Suprapubic skin (tissue), 4 donors: ENCODE results near the gene CAPN8.

Experiments
- CTCF ChIP-seq, 2 donors: fragments of 200-600 bp in 1 of 2; fragments of 450-650 bp in 1 of 2; sonication (generic) in 1 of 2; IDR thresholded peaks; one replicate each; pipeline ENCODE4 v1.5.1; 2016 to 2019; ENCODE audit warnings: antibody characterized with exemption in 2 of 2, mild to moderate bottlenecking in 1 of 2, moderate library complexity in 1 of 2
- POLR2A ChIP-seq, 2 donors: fragments of 450-650 bp; IDR thresholded peaks; one replicate each; pipeline ENCODE4 v1.6.1; 2017; ENCODE audit warnings: antibody characterized with exemption in 2 of 2, mild to moderate bottlenecking in 2 of 2, moderate library complexity in 2 of 2
- POLR2AphosphoS5 ChIP-seq, 3 donors: sonication (generic); formaldehyde crosslinking; IDR thresholded peaks; one replicate each; pipeline ENCODE4 v1.6.1; 2017; ENCODE audit warnings: antibody characterized with exemption in 3 of 3

- TF ChIP-seq POLR2A (IDR thresholded peaks at IDR 0.05) (no peak), CTCF (IDR thresholded peaks at IDR 0.05) (no peak), POLR2AphosphoS5 (IDR thresholded peaks at IDR 0.05) (no peak)
Observed at GRCh38 chr1:223669003-223669795, 3.7 kb upstream of the CAPN8 start.
